Measurements from ENCODE around the gene FAM222B. TPM values are rescaled to one million over a fixed set of nuclear protein-coding genes. Genes with fewer than 3 reads are reported as not detected.

Gene FAM222B
- total and polyA plus RNA-seq, 7 donors = 5.0 to 16.2 (median 11.9) TPM

GRCh38 chr17:28746611-28747050 is 96.0 kb downstream of the FAM222B start:
- whole genome bisulfite sequencing, 2 donors = 15 to 59% methylated on average over 5 of the region's 5 CpGs
- peak overlapping the region; percentile 20 to 90 (median 86) for H3K27ac ChIP-seq
- no peaks in the 10 kb centered on the region for H3K9me3 ChIP-seq
- DNase-seq = no peak
- H3K4me1 ChIP-seq = peaks cover 0 to 50% (median 44%) of the 10 kb centered on the region in 4 donors
- H3K27me3 ChIP-seq = no peaks in the 10 kb centered on the region
- TF ChIP-seq EP300 (IDR thresholded peaks at IDR 0.05) (no peak), POLR2A (IDR thresholded peaks at IDR 0.05) (no peak), CTCF (IDR thresholded peaks at IDR 0.05) (no peak), POLR2AphosphoS5 (IDR thresholded peaks at IDR 0.05) (no peak)
- no peak overlapping the region for H3K4me3 ChIP-seq
- intact Hi-C loops (cut with DNase I) = no loop called here
- peaks cover 0 to 9% (median 4%) of the 10 kb centered on the region in 4 donors for H3K36me3 ChIP-seq

GRCh38 chr17:28745786-28746411 is 96.7 kb downstream of the FAM222B start:
- 19 to 63% methylated on average over 4 of the region's 4 CpGs for WGBS, 2 donors
- Histone ChIP-seq H3K4me3 (peak overlapping the region in 1 of 4 donors; percentile 78), H3K9me3 (no peaks in the 10 kb centered on the region), H3K36me3 (peaks cover 0 to 9% (median 4%) of the 10 kb centered on the region in 4 donors), H3K27me3 (no peaks in the 10 kb centered on the region), H3K27ac (peak overlapping the region; percentile 84 to 91 (median 89)), H3K4me1 (peaks cover 0 to 50% (median 44%) of the 10 kb centered on the region in 4 donors)
- intact Hi-C loops (cut with DNase I) = no loop called here
- no peak for DNase-seq
- TF ChIP-seq EP300 (IDR thresholded peaks at IDR 0.05) (no peak), POLR2A (IDR thresholded peaks at IDR 0.05) (no peak), POLR2AphosphoS5 (IDR thresholded peaks at IDR 0.05) (no peak), CTCF (IDR thresholded peaks at IDR 0.05) (no peak)

GRCh38 chr17:28744972-28745785 is 97.4 kb downstream of the FAM222B start:
- H3K4me1 ChIP-seq = peaks cover 0 to 47% (median 44%) of the 10 kb centered on the region in 4 donors

More at GRCh38 chr17:28744972-28745785, 97.4 kb downstream of the FAM222B start:
- Histone ChIP-seq H3K27me3 (no peaks in the 10 kb centered on the region), H3K36me3 (peaks cover 0 to 9% (median 4%) of the 10 kb centered on the region in 4 donors), H3K4me3 (peak overlapping the region; percentile 64 to 78 (median 72)), H3K9me3 (no peaks in the 10 kb centered on the region), H3K27ac (peak overlapping the region; percentile 84 to 91 (median 89))
- peak; percentile 83 for DNase-seq
- no peak for TF ChIP-seq POLR2AphosphoS5 (IDR thresholded peaks at IDR 0.05)
- no peak for TF ChIP-seq POLR2A (IDR thresholded peaks at IDR 0.05)
- no peak for TF ChIP-seq EP300 (IDR thresholded peaks at IDR 0.05)
- no peak for TF ChIP-seq CTCF (IDR thresholded peaks at IDR 0.05)
- WGBS, 2 donors = 1 to 3% methylated on average over 31 of the region's 31 CpGs
- intact Hi-C loops (cut with DNase I) = no loop called here
